Middle frontal gyrus (tissue), 1 donor: Measurements from ENCODE around the gene HOXB4.

Experiments used
- DNase-seq: peaks from one replicate; pipeline ENCODE4 v3.0.0-alpha.2; 2015; ENCODE audit warnings: low spot score; ENCODE audit errors: extremely low spot score

The HOXB4 gene

DNA sequence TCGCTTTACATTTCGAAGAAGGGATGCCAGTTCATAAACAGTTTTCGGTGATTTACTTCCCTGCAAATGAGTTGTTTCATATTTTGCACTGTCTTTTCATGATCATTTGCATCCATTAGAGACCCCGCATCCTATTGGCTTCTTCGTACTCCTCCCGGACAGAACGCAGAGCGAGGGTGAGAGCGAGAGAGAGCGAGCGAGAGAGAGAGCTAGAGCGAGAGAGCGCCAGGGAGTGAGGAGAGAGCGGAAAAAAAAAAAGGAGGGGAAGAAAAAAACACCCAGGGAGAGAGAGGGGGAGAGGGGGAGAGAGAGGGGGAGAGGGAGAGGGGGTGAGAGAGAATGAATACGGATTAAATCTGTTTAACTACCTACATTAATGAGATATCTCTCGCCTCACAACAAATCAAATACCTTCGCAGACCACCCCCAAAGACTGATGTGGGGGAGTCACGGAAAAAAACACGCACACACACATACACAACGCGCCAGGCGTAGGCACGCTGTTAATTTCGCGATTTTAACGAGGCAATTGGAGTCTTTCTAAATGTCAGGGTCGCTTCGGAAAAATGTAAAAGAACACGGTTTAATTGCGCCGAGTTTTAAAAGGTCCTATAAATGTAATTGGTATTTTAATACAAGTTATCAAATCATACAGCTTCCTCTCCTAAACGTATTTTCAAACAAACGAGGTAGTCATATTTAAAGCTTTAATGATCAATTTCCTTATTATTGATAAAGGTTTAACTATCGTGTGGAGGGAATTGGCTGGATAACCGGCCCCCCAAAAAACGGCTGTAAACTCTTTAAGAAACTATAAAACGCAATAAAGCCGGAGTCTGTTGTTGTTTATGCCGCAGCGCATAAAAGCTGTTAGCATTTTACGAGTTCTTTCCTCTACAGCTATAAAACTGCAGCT lies 37.2 kb upstream of the HOXB4 start, which contains the start of gene HOXB8:
TSS of gene HOXB8 (minus strand) at position 246 of the 916 bp plus-strand sequence. CDS start 588 bp downstream, outside the sequence.
- no peak for DNase-seq

DNA sequence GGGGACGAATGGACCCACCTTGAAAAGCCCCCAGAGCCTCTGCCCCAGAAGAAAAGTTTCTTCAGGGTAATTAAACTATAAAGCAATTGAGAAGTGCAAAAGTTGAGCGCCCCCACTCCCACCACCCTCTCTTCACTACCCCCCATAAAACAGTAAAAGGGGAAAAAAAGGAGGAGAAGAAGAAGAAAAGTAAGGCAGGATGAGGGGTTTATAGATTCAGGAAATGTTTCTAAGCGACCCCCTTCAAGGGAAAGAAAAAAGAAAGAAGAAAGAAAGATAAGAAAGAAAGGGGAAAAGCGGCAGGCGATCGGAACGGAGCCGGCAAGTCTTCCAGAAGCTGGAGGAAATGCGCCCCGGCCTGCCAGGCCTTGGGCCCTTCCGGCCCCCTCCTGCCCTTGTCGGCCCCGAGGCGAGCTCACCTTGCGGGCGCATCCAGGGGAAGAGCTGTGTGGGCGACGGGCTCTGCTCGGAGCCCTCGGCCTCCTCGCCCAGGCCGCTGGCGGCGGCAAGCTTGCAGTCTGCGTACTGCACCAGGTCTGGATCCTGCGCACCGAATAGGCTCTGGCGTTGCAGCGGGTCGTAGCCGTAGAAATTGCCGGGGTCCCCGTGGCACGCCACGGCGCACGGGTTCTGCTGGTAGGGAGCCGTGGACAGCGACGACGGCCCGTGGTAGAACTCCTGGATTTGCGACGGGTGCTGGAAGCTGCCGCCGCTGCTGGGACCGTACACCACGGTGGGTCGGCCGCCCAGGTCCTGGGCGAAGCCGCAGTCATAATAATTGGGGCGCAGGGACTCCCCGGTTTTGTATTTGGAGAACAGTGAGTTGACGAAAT lies 35.9 kb upstream of the HOXB4 start:
- DNase-seq, result no peak

DNA sequence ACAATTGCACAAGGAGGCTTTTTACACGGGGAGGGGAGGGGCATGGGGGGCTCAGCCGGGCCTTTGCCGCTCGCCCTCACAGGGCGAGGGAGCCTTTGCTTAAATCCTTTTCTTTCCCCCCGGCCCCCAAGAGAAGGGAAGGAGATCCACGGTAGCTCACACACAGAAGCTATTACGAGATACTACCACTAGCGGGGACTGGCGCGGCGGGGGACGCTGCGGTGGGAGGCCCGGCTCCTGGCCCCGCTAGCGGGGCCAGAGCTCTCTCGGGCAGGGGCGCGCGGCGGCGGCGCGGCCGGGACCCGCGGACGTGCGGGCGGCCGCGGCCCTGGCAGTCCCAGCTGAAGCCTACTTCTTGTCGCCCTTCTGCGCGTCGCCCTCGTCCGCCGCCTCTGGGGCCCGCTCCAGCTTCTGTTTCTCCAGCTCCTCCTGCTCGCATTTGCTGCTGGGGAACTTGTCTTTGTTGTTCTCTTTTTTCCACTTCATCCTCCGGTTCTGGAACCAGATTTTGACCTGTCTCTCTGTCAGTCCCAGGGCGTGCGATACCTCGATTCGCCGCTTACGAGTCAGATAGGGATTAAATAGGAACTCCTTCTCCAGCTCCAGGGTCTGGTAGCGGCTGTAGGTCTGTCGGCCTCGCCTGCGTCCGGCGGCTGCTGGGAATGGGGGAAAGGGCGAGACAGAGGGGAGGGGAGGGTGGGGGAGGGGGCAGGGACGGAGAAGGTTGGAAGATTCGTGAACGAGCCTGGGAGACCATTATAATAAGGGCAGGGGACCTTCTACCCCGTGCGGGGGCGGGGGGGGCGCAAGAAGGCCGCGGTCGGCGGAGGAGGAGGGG lies 34.9 kb upstream of the HOXB4 start:
- DNase-seq, result no peak

DNA sequence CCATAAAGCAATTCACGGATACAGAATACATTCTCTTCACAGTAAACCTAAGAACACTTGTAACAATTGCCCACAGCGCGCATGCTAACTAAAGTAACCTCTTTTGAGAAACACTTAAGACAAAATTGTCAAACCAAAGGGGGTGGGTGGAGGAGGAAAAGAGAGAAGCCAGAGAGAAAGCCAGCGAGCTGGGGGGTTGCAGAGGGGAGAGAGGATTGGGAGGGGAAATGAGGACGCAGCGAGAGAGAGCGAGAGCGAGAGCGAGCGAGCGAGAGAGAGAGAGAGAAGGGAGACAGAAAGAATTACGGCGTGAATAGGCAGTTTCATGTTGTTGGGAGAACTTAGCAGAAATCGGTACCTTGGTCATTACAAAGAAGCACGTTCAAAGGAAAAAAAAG lies 34.3 kb upstream of the HOXB4 start:
- no peak for DNase-seq

DNA sequence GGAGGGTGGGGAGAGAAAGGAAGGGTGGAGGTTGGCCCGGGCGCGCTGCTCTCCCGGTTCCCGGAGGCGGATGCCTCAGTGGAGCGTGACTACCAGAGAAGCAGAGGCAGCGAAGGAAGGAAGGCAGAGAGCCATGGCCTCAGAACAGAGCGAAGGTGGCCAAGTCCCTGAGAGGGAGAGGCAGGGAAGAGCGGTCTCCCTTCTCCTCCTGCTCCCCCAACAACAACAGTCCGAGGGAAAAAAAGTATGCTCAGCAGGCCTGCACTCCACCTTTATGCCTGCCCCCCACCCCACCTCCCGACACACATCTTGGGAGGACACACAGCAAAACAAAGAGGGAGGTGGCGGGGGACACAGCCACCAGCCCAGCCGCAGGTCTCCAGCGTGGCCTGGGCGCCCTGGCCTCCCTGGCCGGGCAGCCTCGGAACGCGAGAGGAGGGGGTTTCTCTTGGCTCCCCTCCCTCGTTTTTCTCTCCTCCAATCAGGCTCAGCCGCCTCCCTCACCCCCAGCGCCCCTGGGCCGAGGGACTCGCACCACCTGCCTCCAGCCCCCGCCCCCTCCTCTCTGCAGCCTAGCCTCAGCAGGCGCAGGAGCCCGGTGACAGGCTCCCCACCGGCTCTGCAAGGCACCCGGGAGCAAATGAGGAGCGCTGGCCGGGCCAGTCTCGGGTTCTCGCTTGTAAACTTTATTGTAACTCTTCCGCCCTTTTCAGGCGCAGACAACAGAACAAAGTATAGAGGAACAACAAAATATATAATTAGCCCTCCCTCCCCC lies 33.7 kb upstream of the HOXB4 start:
- no peak for DNase-seq

DNA sequence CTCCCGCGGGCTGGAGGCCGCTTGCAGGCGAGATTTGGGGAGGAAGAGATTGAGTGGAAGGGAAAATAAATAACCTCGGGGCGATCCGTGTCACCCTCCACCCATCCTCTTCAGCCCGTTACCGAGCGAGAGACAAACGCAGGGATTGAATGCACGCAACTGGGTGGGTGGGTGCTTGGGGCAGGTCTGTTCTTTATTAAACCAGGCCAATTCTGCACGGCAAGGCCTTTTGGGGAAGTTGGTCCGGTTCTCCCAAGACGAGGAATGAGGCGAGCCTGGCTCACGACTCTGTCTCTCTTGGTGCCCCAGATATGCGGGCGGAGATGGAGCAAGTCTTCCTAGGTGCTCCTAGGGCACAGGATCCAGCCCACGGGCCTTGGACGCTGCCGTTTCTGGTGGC lies 33.1 kb upstream of the HOXB4 start:
- DNase-seq, result no peak

DNA sequence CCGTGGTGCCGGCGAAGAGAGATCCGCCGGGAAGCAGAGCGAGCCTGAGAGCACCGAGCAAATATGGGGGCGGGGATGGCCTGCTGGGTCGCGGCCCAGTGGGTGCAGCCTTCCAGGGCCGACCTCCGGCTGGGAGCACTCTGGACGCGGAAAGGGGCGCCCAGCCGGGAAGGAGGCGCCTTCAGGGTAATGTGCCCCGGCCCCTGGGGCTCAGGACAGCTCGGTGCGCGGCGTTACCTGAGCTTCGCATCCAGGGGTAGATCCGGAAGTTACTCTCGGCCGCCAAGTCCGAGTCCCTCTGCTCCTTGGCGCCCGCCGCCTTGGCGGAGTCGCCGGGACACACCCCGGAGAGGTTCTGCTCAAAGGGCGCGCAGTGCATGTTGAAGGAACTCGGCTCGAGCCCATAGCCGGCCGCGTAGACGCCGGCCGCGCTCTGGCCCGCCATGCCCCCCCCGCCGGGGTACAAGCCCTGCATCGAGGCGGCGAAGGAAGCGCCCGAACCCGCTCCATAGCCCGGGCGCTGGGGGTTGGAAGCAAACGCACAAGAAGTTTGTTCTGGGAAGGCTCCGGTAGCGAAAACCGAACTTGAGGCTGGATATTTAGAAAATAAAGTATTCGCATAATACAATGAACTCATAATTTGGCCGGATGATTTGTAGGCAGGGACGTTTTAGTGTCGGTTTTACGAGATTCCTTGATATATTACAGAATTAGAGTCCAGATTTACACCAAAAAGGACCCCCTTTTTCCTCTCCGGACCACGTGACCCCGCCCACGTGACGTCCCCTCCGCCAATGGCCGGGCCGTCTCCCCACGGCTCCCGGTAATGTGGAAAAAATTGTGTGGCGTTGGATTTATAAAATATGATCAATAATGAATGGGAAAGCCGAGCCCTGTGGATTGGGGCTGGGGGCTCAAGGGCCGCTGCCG lies 32.4 kb upstream of the HOXB4 start, which contains the start of gene HOXB7:
TSS of gene HOXB7 (minus strand) at position 736 of the 930 bp plus-strand sequence. CDS start at position 637, 99 bp downstream.
- no peak for DNase-seq

DNA sequence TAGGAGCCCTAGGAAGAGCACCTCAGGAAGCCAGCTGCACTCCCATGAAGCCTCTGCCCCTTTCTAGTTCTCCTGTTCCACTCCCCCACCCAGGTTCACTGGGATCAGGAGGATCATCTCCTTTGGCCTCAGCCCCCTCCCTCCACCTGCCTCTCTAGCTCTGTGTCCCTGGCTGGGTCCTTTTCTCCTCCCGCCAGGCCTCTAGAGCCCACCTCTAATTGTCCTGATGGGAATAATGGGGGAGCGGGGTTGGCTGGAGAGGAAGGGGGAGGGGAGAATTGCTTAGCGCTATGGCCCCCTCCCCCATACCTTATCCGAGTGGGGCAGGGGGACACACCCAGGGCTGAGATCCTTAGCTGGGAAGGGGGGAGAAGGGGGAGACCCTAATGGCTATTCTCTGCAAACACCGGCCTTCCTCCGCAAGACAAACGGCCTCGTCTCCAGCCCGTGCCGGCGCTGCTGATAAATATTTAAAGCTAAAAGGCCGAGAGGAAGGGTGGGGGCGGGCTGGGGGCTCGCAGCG lies 31.7 kb upstream of the HOXB4 start:
- DNase-seq, result no peak

DNA sequence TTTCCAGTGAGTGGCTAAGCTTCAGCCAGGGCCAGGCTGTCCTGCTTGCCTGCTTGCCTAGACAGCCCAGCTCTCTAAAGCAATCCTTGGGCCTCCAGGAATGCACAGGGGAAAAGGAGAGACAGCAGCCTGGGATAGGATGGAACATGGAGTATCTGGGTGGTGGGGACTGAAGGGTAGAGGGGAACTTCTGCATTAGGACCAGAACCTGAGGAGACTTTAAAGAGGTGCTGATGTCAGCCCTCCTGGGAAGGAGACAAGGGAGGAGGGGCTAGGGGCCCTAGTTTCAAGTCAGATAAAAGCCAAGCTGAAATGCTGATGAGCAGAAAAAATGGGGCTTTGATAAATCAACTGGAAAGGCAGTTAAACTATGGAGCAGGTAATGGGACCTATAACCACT lies 30.9 kb upstream of the HOXB4 start:
- no peak for DNase-seq

DNA sequence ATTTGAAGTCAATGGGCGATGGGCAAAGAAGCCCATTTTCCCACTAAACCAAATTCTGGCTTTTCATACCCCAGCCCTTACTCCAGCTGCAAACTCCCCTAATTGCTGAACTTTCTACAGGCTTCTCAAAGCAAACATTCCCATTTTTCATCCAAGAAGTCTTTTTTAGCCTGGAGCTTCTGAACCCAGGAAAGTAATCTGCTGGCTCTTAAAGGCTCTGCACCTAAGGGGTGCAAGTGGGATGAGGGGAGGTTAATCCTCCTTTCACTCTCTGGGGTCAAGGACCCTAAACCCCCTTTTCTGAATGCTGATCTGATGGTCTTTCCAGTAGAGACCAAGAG lies 30.3 kb upstream of the HOXB4 start:
- no peak for DNase-seq

DNA sequence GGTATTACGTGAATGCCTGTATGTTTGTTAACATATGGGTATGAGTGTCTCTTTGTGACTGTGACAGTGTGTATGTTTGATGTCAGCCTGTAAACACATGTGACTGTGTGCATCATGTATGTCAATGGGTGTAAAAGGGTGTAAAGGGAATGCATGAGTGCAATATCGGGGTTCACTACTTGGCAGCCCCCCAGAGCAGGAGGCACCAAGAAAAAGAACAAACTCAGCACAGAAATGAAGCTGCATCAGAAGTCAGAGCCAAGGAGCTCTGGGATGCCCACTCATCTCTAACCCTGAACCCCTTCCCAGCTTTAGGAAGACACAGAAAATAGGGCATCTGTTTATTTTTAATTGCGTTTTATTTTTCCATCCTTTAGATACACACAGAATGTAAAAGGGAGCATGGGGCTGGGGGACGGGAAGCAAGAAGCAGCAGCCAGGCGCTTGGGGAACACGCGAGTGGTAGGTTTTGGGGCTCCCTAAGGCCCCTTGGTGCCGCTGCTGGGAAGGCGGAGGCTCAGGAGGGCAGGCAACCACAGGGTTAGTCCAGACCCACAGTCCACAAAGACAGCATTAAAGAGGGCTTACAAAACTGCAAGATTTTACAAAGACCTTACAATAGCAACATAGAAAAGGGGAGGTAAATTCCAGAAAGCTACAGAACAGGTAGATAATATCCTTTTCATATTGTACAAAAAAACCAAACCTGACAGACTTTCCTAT lies 28.9 kb upstream of the HOXB4 start:
- DNase-seq, result no peak

DNA sequence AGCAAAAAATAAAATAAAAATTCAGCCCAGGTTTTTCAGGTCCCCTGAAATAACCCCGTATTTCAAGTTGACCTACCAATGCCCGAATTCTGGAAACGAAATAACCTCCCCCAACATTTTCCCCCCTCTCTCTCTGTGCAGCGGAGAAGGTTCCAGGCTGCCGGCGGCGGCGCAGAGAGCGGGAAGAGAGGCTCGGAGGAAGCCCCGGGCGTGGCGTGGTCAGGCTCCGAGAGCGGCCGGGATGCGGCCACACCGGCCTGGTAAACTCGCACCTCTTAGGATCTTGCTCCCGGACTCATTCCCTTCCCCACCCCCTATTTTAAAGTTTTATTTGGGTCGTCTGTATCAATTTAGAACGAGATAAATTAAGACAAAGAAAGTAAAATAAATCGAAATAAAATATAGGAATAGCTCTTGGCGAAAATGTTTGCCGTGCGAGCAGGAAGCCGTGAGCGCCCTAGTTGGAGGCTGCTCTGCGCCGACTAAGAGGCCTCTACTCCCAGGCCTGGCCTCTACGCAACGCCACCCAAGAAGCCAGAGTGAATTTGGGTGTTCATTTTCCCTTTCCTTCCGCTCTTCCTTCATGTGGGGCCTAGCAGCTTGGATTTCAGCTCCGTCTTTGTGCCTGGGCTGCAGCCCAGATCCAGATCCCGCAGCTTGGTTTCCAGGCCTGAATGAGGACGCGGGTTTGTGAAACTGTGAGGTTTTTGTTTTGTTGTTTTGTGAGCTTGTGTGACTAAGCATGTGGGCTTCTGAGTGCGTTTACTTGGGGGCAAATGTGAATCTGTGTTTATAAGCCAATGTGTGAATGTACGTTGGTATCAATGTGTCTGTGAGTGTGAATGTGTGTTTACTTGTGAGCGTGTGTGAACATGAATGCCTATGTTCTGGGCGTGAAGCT lies 28.1 kb upstream of the HOXB4 start:
- no peak for DNase-seq

DNA sequence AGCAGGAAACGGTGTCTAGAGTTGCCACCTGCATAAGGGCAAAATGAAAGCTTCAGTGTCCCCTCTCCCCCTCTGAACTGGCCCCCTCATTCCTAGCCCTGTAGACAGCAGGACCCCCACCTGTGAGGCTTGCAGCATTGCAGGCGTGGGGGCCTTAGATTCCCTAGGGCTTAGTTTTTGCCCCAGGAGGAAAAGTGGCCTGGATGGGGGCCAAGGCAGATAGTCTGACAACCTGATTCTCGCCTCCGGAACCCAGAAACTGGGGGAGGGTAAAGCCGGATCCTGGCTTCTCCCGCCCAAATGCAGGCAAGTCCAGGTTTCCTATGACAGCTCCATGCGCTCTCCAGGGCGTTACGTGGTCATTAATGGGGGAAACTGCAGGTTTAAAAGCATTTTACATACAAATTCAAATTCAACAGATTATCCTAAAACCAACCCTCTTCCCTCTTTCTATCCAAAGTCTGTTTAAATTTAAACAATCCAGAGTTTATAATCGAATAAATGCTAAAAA lies 27.3 kb upstream of the HOXB4 start:
- DNase-seq, result no peak

DNA sequence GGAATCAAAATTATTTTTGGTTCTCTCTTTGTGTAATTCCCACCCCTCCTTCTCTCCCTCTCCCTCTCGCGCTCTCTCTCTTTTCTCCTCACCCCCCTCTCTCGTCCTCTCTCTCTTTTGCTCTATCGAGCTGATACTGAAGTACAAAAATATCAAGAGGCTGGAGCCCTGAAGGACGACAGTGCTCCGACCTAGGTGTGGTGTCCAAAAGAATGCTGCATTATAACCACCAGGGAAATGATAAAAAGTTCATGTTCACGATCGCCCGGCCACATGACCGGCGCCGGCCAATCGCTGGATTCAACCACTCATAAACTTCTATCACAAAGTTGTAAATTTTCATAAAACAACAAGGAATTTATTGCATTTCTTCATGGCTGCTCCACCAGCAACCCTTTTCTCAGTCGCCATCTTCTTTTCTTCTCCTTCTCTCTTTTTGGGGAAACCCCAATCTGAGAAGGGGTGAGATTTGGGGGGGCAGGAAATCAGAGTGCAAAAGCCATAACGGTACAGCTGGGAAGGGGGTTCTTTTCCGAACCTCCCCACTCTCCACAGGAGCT lies 26.7 kb upstream of the HOXB4 start, which contains the start of gene HOXB6:
TSS of gene HOXB6 (minus strand) at position 217 of the 560 bp plus-strand sequence. CDS start 6,836 bp downstream, outside the sequence.
- no peak for DNase-seq

DNA sequence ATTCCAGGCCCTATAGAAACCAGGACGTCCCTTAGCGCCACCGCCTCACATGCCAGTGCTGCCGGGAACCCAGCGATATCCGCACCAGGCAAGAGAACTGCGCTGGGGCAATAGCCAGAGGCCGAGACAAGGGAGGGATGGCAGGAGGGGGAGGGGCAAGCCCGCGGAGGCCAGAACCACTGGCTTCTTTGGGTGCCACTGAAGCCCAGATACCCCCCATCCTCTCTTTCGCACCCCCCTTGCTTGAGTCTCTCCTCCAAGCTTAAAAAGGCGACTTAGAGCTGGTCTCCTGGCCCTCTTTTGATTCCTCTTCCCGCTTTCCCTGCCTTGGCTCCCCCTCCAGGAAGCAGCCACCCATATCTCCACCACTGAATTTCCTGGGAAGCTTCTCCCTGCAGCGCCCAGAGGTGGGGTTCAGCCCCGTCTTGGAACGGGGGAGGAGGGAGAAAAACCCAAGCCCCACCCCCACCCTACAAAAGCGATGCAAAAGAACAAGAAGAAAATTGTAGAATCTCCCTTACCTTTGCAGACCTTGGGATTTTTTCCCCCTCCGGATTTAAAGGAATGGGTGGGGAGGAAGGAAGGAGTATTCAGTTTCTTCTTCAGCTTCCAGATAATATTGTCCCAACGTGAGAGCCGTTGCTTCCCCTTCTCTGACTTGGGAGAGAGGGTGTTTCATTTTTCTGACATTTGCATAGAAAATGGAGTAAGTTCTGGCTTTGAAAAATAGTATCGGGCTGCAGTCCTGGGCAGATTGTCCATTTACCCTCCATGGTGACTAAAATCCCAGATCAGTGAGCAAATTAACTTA lies 26.0 kb upstream of the HOXB4 start:
- no peak for DNase-seq
